K562 (cell line): Measurements from ENCODE around the gene ZSWIM4. TPM values are rescaled to one million over a fixed set of nuclear protein-coding genes. Genes with fewer than 3 reads are reported as not detected.

Source experiments
- CREB3L1 ChIP-seq: fragments of 450-650 bp; IDR thresholded peaks from 2 replicates; pipeline ENCODE4 v1.6.1; 2014; ENCODE audit warnings: low read depth, mild to moderate bottlenecking, moderate library complexity, borderline replicate concordance
- CREBBP ChIP-seq: IDR thresholded peaks from one replicate; pipeline ENCODE4 v1.6.1; 2012; ENCODE audit warnings: low read depth, mild to moderate bottlenecking, control low read depth, inconsistent platforms, low read length
- DNMT1 ChIP-seq: fragments of 450-650 bp; IDR thresholded peaks from 2 replicates; pipeline ENCODE4 v1.6.1; 2016; ENCODE audit warnings: antibody characterized with exemption, mild to moderate bottlenecking
- JUND ChIP-seq, 2 experiments: IDR thresholded peaks; 2 replicates in 1 of 2; 3 replicates in 1 of 2; pipeline ENCODE4 v1.6.1; 2011; ENCODE audit warnings: borderline replicate concordance in 2 of 2, low read depth in 2 of 2, low read length in 2 of 2, improper control_type of control experiment in 1 of 2, missing biosample characterization in 1 of 2, missing genetic modification characterization in 1 of 2, missing genetic modification reagents in 1 of 2
- KLF6 ChIP-seq: fragments of 250-450 bp; sonication (Bioruptor Pico); IDR thresholded peaks from 2 replicates; pipeline ENCODE4 v1.4.0; 2020; ENCODE audit warnings: mild to moderate bottlenecking, moderate library complexity, borderline replicate concordance
- REST ChIP-seq, 2 experiments: fragments of 450-650 bp; formaldehyde crosslinking in 1 of 2; IDR thresholded peaks; 2 replicates each; pipeline versions ENCODE4 v1.4.0 to v1.6.1; 2014 to 2020; ENCODE audit warnings: mild to moderate bottlenecking in 2 of 2, borderline replicate concordance in 1 of 2, low read depth in 1 of 2
- SMC3 ChIP-seq: conservative IDR thresholded peaks from 2 replicates; pipeline ENCODE4 v1.6.1; 2011; ENCODE audit warnings: low read depth, low read length, improper control_type of control experiment; ENCODE audit not compliant: insufficient read depth
- TAF1 ChIP-seq: IDR thresholded peaks from 2 replicates; pipeline ENCODE4 v1.6.1; 2011; ENCODE audit warnings: mild to moderate bottlenecking, low read length, moderate library complexity; ENCODE audit not compliant: insufficient read depth, control insufficient read depth, severe bottlenecking; ENCODE audit errors: extremely low read depth
- USF2 ChIP-seq: sonication (generic); formaldehyde crosslinking; IDR thresholded peaks from 2 replicates; pipeline ENCODE4 v1.5.0; 2020; ENCODE audit warnings: missing genetic modification reagents
- ZFPM2 ChIP-seq: fragments of 250-450 bp; sonication (Bioruptor Pico); IDR thresholded peaks from 2 replicates; pipeline ENCODE4 v1.5.1; 2022; ENCODE audit warnings: mild to moderate bottlenecking
- ZNF280B ChIP-seq: fragments of 250-450 bp; sonication (Bioruptor Pico); IDR thresholded peaks from 2 replicates; pipeline ENCODE4 v1.5.1; 2021; ENCODE audit warnings: mild to moderate bottlenecking
- ZNF511 ChIP-seq: sonication (generic); formaldehyde crosslinking; IDR thresholded peaks from 2 replicates; pipeline ENCODE4 v1.8.0; 2022; ENCODE audit warnings: mild to moderate bottlenecking, missing genetic modification reagents
- ZNF764 ChIP-seq: fragments of 250-450 bp; sonication (Bioruptor Pico); IDR thresholded peaks from 2 replicates; pipeline ENCODE4 v1.4.0; 2020; ENCODE audit warnings: low read depth, mild to moderate bottlenecking, moderate library complexity
- polyA plus RNA-seq, 8 experiments: library from polyadenylated mRNA; depleted of rRNA in 4 of 8; stranded (reverse) in 5 of 8; unstranded in 3 of 8; fragments of >200 nt; fragmentation: Nextera tagmentation in 2 of 8; fragmentation: Illumina TruSeq in 1 of 8; extraction: Ambion mirVana in 2 of 8; extraction: Trizol in 1 of 8; gene quantifications; 2 replicates each; pipeline versions ENCODE4 v1.2.1 to v1.2.3, GENCODE V29; 2011 to 2014; ENCODE audit warnings: inconsistent platforms in 1 of 8, missing spikeins in 1 of 8
- total RNA-seq, 7 experiments: library from RNA; depleted of rRNA in 6 of 7; stranded (reverse); fragments of >200 nt in 6 of 7; fragmentation: Illumina TruSeq in 2 of 7; extraction: Trizol in 2 of 7; gene quantifications; 2 replicates each; pipeline versions ENCODE4 v1.2.1 to v1.2.3, GENCODE V29; 2011 to 2021; ENCODE audit warnings: low replicate concordance in 1 of 7

ZSWIM4 gene
- total and polyA plus RNA-seq, 9 of the 15 experiments (the other 6 are each of a cell fraction or from before 2014, with no cell fraction given): 0.25 to 3.7 (median 0.79) TPM; not detected in 2

- TF ChIP-seq TAF1 (peak; percentile 18), SMC3 (0 out of 2 replicates have a peak, but pooled peaks have one; percentile 21), ZFPM2 (CRISPR knock-in tag) (no peak), CREB3L1 (no peak), CREBBP (no peak), ZNF280B (CRISPR knock-in tag) (no peak), ZNF511 (no peak), KLF6 (CRISPR knock-in tag) (no peak), REST (IDR thresholded peaks at IDR 0.05; ENCODE audit: borderline replicate concordance) (no peak), REST (CRISPR knock-in tag; IDR thresholded peaks at IDR 0.05; ENCODE audit: low read depth) (no peak), DNMT1 (no peak), USF2 (CRISPR knock-in tag) (peak; percentile 46), JUND (IDR thresholded peaks at IDR 0.05; ENCODE audit: borderline replicate concordance, low read depth, low read length) (peak; percentile 14; the same call in 1 of the 2 replicates), JUND (tag; IDR thresholded peaks at IDR 0.05; ENCODE audit: borderline replicate concordance, low read depth, low read length) (no peak), ZNF764 (CRISPR knock-in tag) (no peak)
Measured at GRCh38 chr19:13872695-13873389, 77.6 kb downstream of the ZSWIM4 start (continued).
